Kidney (tissue), 14 donors: ENCODE data around the gene MRPL33. TPM values are rescaled to one million over a fixed set of nuclear protein-coding genes. Genes with fewer than 3 reads are reported as not detected.

ENCODE experiments used
- DNase-seq, 5 donors: peaks; one replicate each; pipeline ENCODE4 v3.0.0-alpha.2; 2013 to 2020
- FAIRE-seq: peaks from 2 replicates; lab custom pipeline; 2012; peaks lifted over from hg19 to GRCh38; lab: Jason Lieb, UNC
- H3K27ac ChIP-seq, 2 donors: one replicate each; pipeline ENCODE4 v1.7.0; 2013; ENCODE audit warnings: low read depth in 2 of 2, low read length in 2 of 2, inconsistent platforms in 1 of 2
- H3K27me3 ChIP-seq: one replicate; pipeline ENCODE4 v1.7.1; 2013; ENCODE audit warnings: low read length, inconsistent platforms; ENCODE audit not compliant: control insufficient read depth, insufficient read depth
- H3K36me3 ChIP-seq, 3 donors: one replicate each; pipeline versions ENCODE4 v1.7.0 to v1.7.1; 2013; ENCODE audit warnings: low read length in 3 of 3, control low read depth in 1 of 3, inconsistent platforms in 1 of 3; ENCODE audit not compliant: insufficient read depth in 3 of 3, control insufficient read depth in 2 of 3
- H3K4me1 ChIP-seq, 3 donors: one replicate each; pipeline versions ENCODE4 v1.7.0 to v1.7.1; 2013; ENCODE audit warnings: low read length in 3 of 3, inconsistent platforms in 1 of 3, low read depth in 1 of 3; ENCODE audit not compliant: control insufficient read depth in 2 of 3, insufficient read depth in 2 of 3
- H3K4me3 ChIP-seq, 3 donors: one replicate each; pipeline versions ENCODE4 v1.7.0 to v1.8.1; 2013; ENCODE audit warnings: low read length in 3 of 3, control low read depth in 1 of 3, inconsistent platforms in 1 of 3
- H3K9ac ChIP-seq, 3 donors: one replicate each; pipeline versions ENCODE4 v1.7.0 to v1.7.1; 2013; ENCODE audit warnings: low read length in 3 of 3, control low read depth in 1 of 3, inconsistent platforms in 1 of 3
- H3K9me3 ChIP-seq, 3 donors: one replicate each; pipeline versions ENCODE4 v1.7.0 to v1.7.1; 2013; ENCODE audit warnings: low read length in 3 of 3, control low read depth in 1 of 3, inconsistent platforms in 1 of 3; ENCODE audit not compliant: control insufficient read depth in 2 of 3, insufficient read depth in 1 of 3
- intact Hi-C: fragments of 100-400 bp; cut with DNase I; formaldehyde crosslinking; loops from one replicate; pipeline ENCODE4 v1.11.1; 2022
- polyA plus RNA-seq: library from polyadenylated mRNA; stranded (reverse); fragments of 350-450 nt; fragmentation: Illumina TruSeq; extraction: RNeasy Lipid Tissue Mini Kit (QIAGEN cat#74804); gene quantifications from one replicate; pipeline ENCODE4 v1.2.3, GENCODE V29; 2014; ENCODE audit warnings: low read depth, low replicate concordance; ENCODE audit not compliant: insufficient read depth
- total RNA-seq: library from RNA; stranded (reverse); fragmentation: NEBNext Ultra II Directional; extraction: Animal tissue kit (Norgen Biotek cat#: 25700); gene quantifications from one replicate; pipeline ENCODE4 v1.2.1, GENCODE V29; 2021
- TF ChIP-seq, protein P1 (sequence below): IDR thresholded peaks from 3 replicates; pipeline ENCODE4 v1.5.1; 2012; ENCODE audit warnings: mild to moderate bottlenecking, moderate library complexity, borderline replicate concordance; ENCODE audit not compliant: insufficient read depth; ENCODE audit errors: extremely low read depth
- donor health status: control.
- donor health status: control.
- donor health status: control.
- donor health status: control.
- donor health status: control.
- donor health status: DM: yes; HTN: yes; CAD: no.
- donor health status: Normal renal cell carcinoma (clear cell type).

Gene MRPL33
- total and polyA plus RNA-seq, 2 donors from 2014 or later, result 107 to 312 TPM

DNA sequence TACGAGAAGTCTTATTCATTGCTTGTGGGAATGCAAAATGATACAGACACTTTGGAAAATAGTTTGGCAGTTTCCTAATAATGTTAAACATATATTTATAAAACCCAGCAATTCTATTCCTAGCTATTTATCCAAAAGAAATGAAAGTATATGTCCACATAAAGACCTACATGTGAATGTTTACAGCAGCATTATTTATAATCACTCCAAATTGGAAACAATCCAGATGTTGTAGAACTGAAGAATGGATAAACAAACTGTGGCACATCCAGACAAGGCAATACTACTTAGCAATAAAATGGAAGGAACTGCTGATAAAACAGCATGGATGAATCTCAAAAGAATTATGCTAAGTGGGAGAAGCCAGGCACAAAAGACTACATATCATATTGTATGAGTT lies 19.3 kb downstream of the MRPL33 start:
- no peaks in the 10 kb centered on the region for H3K27me3 ChIP-seq
- intact Hi-C loops, result no loop called here
- H3K27ac ChIP-seq, result no peak overlapping the region
- peaks cover 0 to 5% (median 4%) of the 10 kb centered on the region in 3 donors for H3K4me1 ChIP-seq
- TF ChIP-seq, protein P1, sequence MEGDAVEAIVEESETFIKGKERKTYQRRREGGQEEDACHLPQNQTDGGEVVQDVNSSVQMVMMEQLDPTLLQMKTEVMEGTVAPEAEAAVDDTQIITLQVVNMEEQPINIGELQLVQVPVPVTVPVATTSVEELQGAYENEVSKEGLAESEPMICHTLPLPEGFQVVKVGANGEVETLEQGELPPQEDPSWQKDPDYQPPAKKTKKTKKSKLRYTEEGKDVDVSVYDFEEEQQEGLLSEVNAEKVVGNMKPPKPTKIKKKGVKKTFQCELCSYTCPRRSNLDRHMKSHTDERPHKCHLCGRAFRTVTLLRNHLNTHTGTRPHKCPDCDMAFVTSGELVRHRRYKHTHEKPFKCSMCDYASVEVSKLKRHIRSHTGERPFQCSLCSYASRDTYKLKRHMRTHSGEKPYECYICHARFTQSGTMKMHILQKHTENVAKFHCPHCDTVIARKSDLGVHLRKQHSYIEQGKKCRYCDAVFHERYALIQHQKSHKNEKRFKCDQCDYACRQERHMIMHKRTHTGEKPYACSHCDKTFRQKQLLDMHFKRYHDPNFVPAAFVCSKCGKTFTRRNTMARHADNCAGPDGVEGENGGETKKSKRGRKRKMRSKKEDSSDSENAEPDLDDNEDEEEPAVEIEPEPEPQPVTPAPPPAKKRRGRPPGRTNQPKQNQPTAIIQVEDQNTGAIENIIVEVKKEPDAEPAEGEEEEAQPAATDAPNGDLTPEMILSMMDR, result no peak
- H3K9me3 ChIP-seq, result peaks cover 0 to 3% (median 0%) of the 10 kb centered on the region in 3 donors
- no peak for FAIRE-seq
- DNase-seq, result no peak
- H3K9ac ChIP-seq, result no peak overlapping the region
- no peaks in the 10 kb centered on the region for H3K36me3 ChIP-seq
- no peak overlapping the region for H3K4me3 ChIP-seq

DNA sequence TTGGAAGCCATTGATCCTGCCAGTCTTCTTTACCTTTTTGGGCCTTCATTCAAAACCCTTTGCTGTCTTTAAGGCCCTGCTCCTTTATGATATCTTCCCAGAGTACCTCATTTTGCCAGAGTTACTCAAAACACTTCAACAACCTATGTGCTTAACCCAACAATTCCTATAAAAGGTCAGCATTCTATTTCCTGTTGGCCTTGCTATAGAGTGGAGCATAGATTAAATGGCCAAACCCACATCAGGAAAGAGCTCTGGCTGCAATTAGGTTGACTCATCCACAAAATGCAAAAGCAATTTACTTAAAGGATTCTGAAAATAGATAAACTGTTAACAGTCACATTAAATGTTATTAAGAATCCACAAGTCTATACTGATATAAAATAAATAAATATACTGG lies 21.2 kb downstream of the MRPL33 start:
- no peak for DNase-seq
- Histone ChIP-seq H3K4me3 (no peak overlapping the region), H3K27ac (no peak overlapping the region), H3K9me3 (peaks cover 0 to 3% (median 0%) of the 10 kb centered on the region in 3 donors), H3K27me3 (no peaks in the 10 kb centered on the region), H3K4me1 (peaks cover 0 to 8% (median 6%) of the 10 kb centered on the region in 3 donors), H3K9ac (no peak overlapping the region), H3K36me3 (no peaks in the 10 kb centered on the region)
- TF ChIP-seq, protein P1, result no peak
- FAIRE-seq, result no peak
- intact Hi-C loops, result no loop called here

DNA sequence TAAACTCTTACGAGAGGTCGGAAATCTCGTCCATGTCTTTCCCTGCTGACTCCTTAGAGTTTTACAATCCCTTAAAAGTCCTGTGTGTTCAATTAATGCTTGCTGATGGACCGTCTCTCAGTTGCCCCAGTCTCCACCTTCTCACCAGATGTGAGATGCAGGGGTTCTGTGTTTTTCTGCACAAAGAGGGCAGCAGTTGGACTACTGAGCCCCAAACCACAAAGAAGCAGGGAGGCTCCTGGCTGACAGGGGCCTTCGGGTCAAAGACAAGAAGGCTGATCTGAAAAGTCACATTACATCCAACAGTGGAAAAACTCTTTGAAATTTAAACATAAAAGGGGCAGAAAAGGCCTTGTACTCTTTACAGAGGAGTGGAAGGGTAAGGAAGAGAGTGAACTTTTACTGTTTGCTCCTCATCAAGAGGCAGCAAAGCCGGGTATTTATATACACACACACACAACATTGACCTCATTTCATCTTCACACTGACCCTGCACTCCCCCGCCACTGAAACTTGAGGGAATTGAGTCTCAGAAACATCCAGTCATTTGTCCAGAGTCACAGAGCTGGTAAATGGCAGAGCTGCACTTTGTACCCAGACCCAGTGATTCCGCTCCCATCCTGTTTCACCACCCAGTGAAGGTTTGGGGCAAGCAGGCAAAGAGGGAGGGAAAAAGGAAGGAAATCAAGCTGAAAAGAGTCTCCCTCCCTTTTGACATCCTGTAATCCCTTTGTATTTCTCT lies 23.7 kb downstream of the MRPL33 start:
- TF ChIP-seq, protein P1, result no peak
- H3K9ac ChIP-seq, result no peak overlapping the region

More for the DNA sequence above, 23.7 kb downstream of the MRPL33 start:
- H3K9me3 ChIP-seq, result peaks cover 0 to under 1% (median 0%) of the 10 kb centered on the region in 3 donors
- DNase-seq (no peak), FAIRE-seq (no peak)
- peak overlapping the region; percentile 3 to 61 for H3K27ac ChIP-seq
- H3K27me3 ChIP-seq, result no peaks in the 10 kb centered on the region
- peaks cover 0 to 10% (median 6%) of the 10 kb centered on the region in 3 donors for H3K4me1 ChIP-seq
- intact Hi-C loops, result no loop called here
- peak overlapping the region in 1 of 3 donors; percentile 7 for H3K4me3 ChIP-seq
- no peaks in the 10 kb centered on the region for H3K36me3 ChIP-seq
